DMS 273 (cell line): ENCODE measurements around the gene EXOC6B.

Experiments
- DNase-seq: peaks from one replicate; lab custom pipeline; 2025; ENCODE audit not compliant: unreplicated experiment; lab: John Stamatoyannopoulos, UW

EXOC6B gene

DNA sequence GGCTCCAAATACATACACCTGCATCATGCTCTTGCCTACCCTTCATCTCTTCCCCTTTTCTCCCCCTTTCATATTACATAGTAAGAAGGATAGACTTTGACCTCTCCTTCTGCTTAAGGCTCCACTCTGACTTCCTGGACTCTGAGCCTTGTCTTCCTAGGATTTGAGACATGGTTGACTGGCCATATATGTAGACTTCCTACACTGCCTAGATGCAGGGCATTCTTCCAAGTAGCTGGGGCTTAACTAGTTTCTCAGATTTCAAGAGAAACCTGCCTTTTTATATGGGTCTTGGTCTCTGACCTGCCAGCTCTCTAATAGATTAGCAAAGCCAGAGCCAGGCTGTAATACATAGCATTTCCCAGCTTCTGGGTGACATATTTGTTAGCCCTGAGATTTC is 642.8 kb downstream of the EXOC6B start:
- peak; percentile 35 for DNase-seq

DNA sequence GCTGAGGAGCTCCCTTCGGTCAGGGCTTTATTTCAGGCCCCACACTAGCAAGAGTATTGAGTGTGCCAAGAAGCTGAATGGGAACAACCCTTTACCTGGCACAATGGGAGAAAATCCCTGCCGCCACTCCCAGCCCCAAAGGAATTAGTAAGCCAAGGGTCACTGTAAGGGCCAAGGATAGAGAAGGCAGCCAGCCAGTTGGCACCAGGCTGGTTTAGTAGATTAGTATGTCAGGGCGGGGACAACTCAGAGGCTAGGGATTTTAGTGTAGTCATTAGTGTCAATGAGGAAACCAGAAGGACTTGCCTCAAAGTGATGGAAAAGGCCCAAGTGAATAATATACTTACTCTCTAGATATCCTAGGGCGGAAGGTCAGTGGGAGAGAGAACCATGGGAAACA is 643.3 kb downstream of the EXOC6B start:
- DNase-seq: no peak

DNA sequence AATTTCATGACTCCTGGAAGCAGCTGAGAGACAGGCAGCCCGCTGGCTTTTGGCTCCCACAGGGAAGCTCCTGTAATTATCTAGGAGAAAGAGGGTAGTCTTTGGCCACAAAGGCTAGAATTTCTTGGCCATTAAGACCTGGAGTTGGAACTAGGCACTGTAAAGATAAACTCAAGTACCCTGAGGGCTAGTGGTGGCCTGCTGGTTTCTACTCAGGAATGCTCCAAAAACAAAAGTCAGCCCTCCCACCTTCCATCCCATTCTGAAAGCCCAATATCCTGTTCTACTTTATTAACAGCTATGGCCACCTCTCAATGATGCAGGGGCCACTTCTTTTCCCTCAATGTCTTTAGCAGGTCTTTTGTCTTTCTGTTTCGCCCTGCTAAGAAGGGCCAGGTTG is 644.2 kb downstream of the EXOC6B start:
- no peak for DNase-seq

DNA sequence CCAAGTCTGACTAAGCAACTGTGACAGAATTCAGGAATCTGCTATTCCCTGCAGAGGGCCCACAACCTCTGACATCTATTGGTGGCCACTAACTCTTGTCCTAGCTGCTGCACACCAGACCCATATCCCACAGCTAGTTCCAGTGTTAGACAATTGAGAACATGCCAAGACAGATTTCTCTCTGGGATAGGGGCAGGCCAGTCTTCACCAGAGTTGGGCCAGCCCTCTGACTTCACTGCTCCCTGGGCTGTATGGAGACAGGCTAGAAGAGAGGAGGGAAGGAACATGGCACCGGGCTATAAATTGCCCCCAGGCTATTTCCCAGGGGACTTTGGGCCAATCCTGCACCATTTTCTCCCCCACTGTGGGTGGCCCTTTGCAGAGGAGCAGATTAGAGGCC is 645.5 kb downstream of the EXOC6B start:
- no peak for DNase-seq

DNA sequence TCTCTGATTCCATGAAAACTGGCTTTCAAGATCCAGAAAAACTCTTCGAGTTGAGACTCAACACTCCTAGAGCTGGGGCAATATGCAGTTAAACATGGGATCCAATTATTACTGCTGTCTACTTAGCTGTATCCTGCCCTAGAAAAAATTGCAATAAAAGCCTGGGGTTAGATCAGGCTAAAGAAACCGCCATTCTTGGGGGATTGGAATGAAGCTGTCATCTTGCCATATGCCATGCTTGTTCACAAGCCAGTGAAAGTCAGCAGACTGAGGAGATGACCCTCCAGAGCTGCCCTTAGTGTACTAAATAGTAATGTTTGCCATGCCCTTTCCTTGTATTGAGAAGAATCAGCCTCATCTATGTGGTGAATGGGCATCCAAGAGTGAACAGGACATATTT is 647.3 kb downstream of the EXOC6B start:
- DNase-seq: no peak

DNA sequence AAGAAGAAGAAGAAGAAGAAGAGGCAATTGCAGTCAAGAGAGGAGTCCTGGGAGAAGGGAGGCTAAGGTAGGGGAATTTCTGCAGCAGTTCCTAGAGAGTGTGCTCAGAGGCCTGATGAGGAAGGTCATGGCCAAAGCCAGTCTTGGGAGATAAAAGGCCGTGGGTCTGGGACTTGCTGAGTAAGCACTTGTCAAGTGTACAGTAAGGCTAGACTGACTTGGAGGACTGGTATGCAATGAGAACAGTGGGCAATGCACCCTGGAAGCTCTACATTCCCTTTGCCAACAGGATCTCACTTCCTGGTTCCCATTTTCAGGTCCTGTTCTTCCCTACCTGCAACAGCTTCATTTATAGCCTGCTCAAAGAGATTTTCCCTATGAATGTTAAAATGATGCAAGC is 649.6 kb downstream of the EXOC6B start:
- DNase-seq: no peak

DNA sequence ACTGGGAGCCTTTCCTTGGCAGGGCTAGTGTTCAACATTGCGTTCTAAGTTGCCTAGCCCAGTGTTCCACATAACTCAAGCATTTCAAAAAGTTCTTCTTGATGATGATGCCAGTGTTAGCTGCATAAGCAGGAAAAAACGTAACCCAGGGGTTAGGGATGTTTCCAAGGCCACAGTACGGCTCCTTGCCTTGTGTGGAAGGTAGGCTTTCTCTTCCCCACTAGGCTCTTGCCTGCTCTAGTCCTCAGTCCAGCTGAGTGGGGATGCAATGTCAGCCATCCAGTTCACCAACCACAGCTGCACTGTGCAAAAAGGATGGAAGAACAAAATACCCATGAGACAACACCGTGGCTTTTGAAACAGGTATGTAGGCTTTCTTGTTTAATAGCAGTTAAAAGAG is 650.2 kb downstream of the EXOC6B start:
- no peak for DNase-seq

DNA sequence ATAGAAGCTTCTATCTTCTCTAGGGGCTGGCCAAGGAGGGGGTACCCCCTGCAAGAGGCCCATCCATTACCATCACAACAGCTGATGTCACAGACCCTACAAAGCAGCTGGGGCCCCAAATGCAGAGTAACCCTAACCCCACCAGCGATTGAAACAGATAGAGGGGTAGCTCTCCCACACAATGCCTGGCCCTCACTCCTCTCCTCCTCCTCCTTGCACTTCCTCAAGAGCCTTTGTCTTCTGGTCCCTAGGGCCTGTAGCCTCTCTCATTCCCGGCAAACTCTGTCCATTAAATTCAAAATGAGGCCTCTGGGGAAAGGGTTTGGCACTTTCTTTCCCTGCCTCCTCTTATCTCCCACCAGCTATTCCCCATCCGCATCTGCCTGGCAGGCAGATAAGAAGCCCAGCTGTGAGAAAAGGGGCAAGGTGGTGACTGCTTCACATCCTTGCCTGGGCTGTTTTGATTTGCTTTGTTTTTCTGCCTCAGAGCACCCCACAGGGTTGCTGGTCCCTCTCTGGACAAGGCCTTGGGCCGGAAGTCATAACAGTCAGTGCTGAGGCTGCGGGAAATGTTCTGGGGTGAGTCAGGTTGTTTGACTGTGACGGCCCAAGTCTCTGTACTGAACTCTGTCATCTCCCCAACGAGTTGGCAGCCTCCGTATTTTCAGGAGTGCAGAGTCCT is 652.1 kb downstream of the EXOC6B start:
- DNase-seq: no peak

DNA sequence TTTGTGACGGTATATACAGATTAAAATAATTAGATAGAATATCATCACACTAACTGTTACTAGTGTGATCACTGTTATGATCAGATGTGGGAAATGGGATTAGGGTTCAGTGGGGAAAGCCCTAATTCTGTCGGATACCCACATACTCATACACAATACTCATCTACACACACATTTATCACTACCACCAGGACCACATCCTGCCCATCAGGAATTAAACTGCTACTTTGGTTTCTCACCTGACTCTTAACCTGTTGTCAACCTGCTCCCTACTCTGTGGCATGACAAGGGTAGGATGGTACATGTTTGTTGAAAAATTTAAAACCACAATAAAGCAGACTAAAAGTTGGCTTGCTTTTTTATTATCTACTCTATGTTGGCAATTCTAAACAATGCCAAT is 653.4 kb downstream of the EXOC6B start:
- DNase-seq: no peak

DNA sequence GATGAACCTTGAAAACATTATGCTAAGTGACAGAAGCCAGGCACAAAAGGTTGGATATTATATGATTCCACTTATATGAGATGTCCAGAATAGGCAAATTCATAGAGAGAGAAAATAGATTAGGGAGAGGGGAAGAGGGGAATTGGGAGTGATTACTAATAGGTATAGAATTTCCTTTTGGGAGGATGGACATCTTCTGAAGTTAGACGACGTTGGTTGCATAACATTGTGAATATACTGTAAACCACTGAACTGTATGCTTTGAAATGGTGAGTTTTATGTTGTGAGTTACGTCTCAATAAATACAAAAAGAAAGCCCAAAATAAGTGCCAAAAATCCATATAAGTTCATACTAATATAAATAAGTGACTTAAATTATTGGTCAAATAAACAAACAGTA is 659.6 kb downstream of the EXOC6B start:
- no peak for DNase-seq

DNA sequence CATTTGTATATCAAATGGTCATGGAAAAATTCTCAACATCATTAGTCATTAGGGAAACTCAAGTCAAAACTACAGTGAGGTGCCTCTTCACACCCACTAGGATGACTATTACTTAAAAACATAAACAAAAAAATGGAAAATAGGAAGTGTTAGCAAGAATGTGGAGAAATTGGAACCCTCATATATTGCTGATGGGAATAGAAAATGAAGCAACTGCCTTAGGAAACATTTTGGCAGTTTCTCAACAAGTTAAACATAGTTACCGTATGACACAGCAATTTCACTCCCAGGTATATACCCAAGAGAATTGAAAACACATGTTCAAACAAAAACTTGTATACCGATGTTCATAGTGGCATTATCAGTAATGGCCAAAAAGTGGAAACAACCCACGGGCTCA is 660.0 kb downstream of the EXOC6B start:
- DNase-seq: no peak

DNA sequence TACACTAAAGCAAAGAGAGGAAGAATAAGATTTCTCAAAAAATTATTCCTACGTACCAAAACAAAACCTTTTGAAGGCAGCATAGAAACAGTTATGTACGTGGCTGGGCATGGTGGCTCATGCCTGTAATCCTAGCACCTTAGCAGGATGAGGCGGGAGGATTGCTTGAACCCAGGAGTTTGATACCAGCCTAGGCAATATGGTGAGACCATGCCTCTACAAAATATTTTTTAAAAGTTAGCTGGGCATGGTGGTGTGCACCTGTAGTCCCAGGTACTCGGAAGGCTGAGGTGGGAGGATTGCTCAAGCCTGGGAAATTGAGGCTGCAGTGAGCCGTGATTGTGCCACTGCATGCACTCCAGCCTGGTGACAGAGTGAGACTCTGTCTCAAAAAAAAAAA is 663.3 kb downstream of the EXOC6B start:
- DNase-seq: no peak

DNA sequence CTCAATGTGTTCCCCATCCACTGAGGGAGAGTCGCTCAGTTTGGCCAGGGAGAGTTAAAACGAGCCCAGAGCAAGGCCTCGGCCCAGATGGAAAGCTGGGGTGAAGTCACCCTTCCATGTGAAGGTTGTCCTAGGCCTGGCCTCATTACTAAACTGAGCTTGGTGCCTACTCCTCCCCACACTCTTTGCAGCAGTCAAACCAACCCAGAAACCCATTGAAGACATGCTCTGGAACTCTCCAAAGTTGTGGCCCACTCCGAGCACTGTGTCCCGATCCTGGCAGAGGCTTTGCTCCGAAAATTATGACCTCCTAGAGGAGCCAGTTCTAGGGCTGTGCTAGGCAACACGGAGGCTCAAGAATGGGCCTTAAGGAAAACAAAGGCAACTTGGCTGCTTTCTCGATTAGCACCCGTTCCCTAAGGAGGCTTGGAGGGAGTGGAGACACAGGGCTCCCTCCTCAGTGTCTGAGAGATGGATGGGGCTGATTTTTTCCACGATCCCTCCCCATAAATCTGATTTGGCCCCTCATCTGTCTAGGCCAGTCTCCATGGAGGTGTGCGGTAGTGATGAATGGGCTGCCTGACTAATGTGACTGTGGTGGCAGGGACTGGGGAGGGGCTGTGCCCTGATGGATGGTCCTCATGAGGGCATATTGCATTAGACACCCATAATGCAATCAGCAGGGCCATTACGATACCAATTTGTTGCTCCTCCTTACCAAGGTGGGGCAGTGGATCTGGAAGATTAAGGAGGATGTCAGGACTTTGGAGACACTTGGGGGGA is 666.4 kb downstream of the EXOC6B start:
- DNase-seq: no peak

DNA sequence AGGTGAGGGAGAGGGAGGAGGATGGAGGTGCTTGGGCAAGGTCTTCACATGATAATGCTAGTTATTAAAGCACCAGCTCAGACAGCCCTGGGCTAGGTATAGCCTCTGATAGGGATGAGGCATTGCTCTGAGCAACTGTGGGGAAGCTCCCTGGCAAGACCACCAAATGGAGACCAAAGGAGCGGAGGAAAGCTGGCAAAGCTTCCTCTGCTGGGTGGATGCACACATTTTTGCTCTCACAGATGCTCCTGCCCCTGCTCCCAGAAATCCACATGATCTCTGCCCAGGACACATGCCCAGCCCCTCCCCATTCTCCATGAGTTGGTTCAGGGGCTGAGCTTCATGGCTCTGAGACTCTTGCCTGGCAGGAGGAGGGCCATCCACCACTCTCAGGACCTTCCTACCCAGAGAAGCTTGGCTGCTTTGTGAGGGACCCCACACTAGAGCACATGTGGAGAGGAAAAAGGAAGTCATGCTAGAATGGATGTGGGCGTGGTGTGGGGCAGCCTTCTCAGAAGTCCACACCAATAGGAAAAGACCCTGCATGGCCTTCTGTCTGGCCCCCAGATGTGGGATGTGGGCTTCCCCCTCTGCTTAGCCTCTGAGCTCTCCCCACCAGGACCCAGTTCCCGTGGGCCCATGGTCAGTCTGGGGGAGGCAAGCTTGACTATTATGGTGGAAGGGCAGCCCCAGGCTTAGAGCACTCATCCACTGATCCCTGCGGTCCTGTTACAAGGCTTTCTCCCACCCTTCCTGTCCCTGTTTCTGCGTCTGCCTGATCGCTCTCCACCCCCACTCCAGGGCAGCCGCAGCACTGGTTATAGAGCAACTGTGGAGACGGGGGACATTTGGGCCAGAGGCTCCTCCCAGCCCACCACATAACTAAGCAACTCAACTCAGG is 667.7 kb downstream of the EXOC6B start:
- DNase-seq: no peak

DNA sequence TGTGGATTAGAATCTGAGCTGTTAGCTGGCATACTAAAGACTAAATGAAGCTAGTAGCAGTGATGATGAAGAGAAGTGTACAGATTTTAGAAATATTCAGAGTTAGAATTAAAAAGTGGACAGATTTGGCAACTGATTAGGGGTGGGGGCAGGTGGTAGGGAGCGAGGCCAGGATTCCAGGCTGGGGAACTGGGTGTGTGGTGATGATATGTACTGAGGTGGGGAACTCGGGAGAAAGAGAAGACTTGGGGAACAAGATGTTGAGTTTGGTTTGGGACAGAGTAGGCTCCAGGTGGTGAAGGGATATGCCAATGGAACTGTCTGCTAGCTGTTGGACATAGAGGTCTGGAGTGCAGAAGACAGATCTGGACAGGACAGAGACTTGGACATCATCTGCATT is 669.0 kb downstream of the EXOC6B start:
- no peak for DNase-seq

DNA sequence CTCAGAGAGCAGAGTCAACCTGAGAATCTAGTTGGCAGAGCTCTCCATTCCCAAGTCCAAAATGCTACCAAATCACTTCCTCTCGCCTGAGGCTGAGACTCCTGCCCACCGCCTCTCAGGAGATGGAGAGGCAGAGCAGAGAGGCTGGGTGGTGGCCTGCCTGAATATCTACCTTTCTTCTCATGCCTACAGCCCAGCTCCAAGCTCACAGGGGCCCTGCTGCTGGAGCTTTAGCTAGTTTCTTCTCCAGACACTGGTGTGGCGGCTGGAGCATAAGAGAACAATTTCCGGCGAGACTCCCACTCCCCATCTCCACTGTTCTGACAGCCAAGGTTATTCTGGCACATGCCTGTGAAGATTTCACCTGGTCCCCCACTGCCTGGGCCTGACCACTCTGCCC is 670.1 kb downstream of the EXOC6B start:
- no peak for DNase-seq

DNA sequence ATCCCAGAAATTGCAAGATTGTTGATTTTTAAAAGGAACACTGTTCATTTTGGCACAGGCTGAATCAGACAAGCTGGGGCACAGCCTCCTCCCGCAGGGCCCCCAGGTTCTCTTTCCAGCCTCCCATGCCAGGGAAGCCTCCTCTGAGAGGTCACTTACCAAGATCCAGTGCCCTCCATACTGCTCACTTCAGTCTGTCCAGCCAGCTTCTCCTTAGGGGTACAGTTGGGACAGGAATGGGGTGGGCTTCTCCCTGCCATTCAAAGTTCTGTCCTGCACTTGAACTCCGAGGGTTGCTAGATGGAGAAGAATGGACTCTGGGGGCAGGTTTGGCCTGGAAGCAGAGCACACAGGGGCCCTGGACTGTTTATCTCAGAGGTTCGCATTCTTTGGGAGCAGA is 670.7 kb downstream of the EXOC6B start:
- no peak for DNase-seq

DNA sequence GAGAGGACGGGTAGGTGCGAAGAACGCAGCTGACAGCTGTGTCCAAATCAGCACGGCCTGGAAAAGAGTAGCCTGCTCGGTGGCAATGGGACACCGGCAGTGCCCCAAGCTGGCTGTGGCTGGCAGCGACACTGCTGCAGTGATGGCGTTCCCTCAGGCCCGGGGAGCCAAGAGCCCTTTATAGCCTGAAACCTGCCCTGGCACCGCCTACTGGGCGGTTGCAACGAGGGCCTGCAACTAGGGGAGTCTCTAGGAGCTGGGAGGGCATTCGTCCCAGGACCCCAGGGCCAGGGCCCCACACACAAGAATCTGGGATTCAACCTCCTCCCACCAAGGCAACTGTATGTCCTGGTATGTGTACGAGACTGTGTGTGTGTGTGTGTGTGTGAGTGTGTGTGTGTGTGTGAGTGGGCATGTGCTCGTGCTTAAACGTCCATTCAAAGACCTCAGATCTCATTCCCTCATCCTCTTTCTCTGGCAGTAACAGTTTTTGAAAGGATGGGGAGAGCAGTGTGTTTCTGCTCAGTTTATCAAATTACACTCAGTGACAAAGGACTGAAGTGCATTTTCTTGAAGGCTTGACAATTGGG is 671.4 kb downstream of the EXOC6B start:
- no peak for DNase-seq

DNA sequence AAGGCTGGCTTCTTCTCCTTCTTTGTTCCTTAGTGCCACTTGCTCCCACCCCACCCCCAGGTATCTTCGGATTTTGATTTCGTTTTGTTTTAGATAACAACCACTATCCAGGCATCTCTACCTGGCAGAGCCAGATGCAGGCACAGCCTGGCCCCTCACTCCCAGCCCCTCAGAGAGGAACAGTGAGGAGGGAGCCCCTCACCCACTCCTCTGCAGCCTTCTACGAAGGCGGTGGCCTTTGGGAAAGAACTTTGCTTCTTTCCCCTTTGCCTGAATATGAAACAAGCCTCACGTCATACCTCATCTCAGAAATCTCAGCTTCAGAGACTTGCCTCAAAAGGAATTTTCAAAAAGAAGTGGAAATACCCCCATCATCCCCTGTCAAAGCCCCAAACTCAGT is 671.9 kb downstream of the EXOC6B start:
- no peak for DNase-seq

DNA sequence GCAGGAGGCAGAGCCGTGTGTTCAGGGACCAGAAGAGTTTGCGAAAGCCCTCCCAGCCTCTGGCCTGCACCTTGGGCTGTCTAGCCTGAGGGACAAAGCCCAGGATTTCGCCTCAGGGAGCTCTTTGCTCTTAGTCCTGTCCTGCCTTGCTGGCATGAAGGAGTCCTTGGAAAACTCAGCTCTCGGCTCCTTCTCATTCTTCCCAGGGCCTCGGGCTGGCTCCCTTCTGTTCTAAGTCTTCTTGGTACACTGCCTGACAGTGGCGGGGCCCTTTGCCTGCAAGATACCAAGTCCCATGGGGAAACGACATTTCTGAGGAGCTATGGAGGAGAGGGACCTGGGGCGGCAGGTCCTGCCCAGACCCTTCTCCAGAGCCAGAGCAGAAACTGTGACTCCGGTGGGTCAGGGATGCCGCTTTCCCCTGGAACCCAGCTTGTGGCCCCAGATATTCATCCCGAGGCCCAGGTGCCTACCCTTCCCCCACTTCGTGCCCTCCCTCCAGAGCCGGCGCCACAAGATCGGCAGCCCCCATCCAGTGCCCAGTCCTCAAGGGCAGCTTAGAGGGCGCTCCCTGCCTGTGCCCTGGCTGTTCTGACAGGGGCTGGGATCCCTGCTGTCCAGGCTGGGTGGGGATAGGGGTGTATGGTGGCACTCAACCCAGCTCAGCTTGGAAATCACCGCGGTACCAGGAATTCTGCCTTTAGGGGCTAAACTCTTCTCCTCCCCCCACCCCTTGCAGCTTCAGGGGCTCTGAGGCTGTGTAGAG is 672.6 kb downstream of the EXOC6B start:
- DNase-seq: no peak

DNA sequence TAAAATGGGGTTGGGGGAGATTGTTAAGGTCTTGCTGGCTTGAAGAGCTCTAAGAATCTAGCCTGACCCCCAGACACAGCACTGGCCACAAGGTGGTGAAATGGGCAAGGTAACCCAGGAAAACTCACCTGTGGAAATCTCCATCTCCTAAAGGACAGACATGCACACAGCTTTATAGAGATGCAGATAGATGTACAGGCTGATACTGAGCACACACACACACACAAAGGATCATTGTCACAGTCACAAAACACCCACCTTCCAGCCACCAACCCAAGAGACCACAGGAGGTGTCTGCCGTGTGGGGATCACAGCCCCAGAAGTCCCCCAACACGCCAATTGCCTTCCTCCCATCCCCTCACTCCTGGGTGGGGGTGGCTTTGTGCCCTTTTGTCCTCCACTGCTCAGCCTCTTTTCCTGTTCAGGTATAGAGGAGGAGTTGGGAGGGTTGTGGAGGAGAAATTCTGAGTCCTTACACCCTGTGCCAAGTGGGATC is 674.9 kb downstream of the EXOC6B start:
- no peak for DNase-seq
